MCF 10A (cell line): Measurements from ENCODE around the gene WT1. TPM values are rescaled to one million over a fixed set of nuclear protein-coding genes. Genes with fewer than 3 reads are reported as not detected.
A peak's percentile ranks its signal among the peaks of the same experiment; 100 is the strongest.
"Not testable (repeated sequence)": the region's sequence is repeated elsewhere in the genome, so short reads cannot be mapped to it uniquely, and the experiment has no call there.

ENCODE experiments used
- BruUV-seq: library from RNA; stranded (reverse); fragments of 400-500 nt; replicated peaks from 2 replicates; lab custom pipeline; 2021; lab: Mats Ljungman, UMichigan
- CTCF ChIA-PET: fragments of 300-600 bp; sonication (Branson Sonifier 250); formaldehyde crosslinking; extraction: SDS; loops from one replicate; lab custom pipeline; 2021; ENCODE audit warnings: antibody characterized with exemption, inconsistent platforms; lab: Yijun Ruan, JAX
- POLR2A ChIA-PET: fragments of 300-600, 350-650 bp; sonication (Branson Sonifier 250); formaldehyde crosslinking; extraction: SDS; loops from one replicate; lab custom pipeline; 2020; ENCODE audit warnings: antibody characterized with exemption, inconsistent platforms; lab: Yijun Ruan, JAX
- DNase-seq: peaks from one replicate; pipeline ENCODE4 v3.0.0-alpha.2; 2018; ENCODE audit not compliant: unreplicated experiment
- H3K27ac Mint-ChIP-seq: one replicate; pipeline ENCODE4 v1.8.0; 2022; ENCODE audit warnings: mild to moderate bottlenecking, low read depth, mixed read lengths; ENCODE audit not compliant: unreplicated experiment
- H3K27me3 Mint-ChIP-seq: one replicate; pipeline ENCODE4 v1.8.0; 2022; ENCODE audit warnings: mixed read lengths; ENCODE audit not compliant: insufficient read depth, unreplicated experiment
- H3K36me3 Mint-ChIP-seq: one replicate; pipeline ENCODE4 v1.8.0; 2022; ENCODE audit warnings: mild to moderate bottlenecking, moderate library complexity, mixed read lengths; ENCODE audit not compliant: insufficient read depth, unreplicated experiment
- H3K4me1 Mint-ChIP-seq: one replicate; pipeline ENCODE4 v1.8.0; 2022; ENCODE audit warnings: mixed read lengths; ENCODE audit not compliant: insufficient read depth, unreplicated experiment
- H3K4me3 Mint-ChIP-seq: one replicate; pipeline ENCODE4 v1.8.0; 2022; ENCODE audit warnings: mild to moderate bottlenecking, moderate library complexity, mixed read lengths; ENCODE audit not compliant: unreplicated experiment
- H3K9me3 Mint-ChIP-seq: one replicate; pipeline ENCODE4 v1.8.0; 2022; ENCODE audit warnings: mixed read lengths; ENCODE audit not compliant: unreplicated experiment
- CTCF ChIP-seq: fragments of 200-600 bp; IDR thresholded peaks from one replicate; pipeline ENCODE4 v1.8.0; 2022; ENCODE audit warnings: antibody characterized with exemption, mild to moderate bottlenecking; ENCODE audit not compliant: unreplicated experiment
- intact Hi-C: fragments of 100-400 bp; cut with micrococcal nuclease; formaldehyde crosslinking; loops from 2 replicates; pipeline ENCODE4 v1.14.1; 2022
- total RNA-seq: library from RNA; stranded (reverse); gene quantifications from 2 replicates; pipeline ENCODE4 v1.2.3, GENCODE V29; 2022

The WT1 gene
- total RNA-seq, 1 experiment from 2014 or later = 0.61 TPM

GRCh38 chr11:32379719-32380118 lies 55.6 kb downstream of the WT1 start:
- Mint-ChIP-seq H3K27me3 (peaks cover 6% of the 10 kb centered on the region), H3K27ac (no peak overlapping the region), H3K36me3 (no peaks in the 10 kb centered on the region), H3K4me3 (no peak overlapping the region), H3K4me1 (no peaks in the 10 kb centered on the region), H3K9me3 (no peaks in the 10 kb centered on the region)
- POLR2A ChIA-PET = no interaction called here
- no peak for TF ChIP-seq CTCF
- DNase-seq = no peak
- no TSS peak for BruUV-seq
- CTCF ChIA-PET = interaction anchor here (0.6 to 0.7 kb wide), 3 partner anchors 326 to 1550 kb away, joined by 3 read pairs; no protein-coding TSS in a partner anchor
- intact Hi-C loops = loop anchor here (10.0 kb wide), 1 partner anchor 205 kb away; the partner anchor contains the start of gene EIF3M

- DNase-seq = no peak
- ChIA-PET POLR2A (interaction anchor here (0.6 to 1.3 kb wide), 2 partner anchors 11 to 697 kb away, joined by 3 to 4 read pairs; no protein-coding TSS in a partner anchor), CTCF (interaction anchor here (0.6 to 1.9 kb wide), 5 partner anchors 10 to 1133 kb away, joined by 4 to 12 read pairs (median 4); no protein-coding TSS in a partner anchor)
- no peaks in the 10 kb centered on the region for H3K4me1 Mint-ChIP-seq
- intact Hi-C loops = no loop called here
- no peak overlapping the region for H3K4me3 Mint-ChIP-seq
- H3K27ac Mint-ChIP-seq = no peak overlapping the region
- H3K27me3 Mint-ChIP-seq = no peaks in the 10 kb centered on the region
- no peaks in the 10 kb centered on the region for H3K9me3 Mint-ChIP-seq
- no TSS peak for BruUV-seq
- TF ChIP-seq CTCF = no peak
- H3K36me3 Mint-ChIP-seq = no peaks in the 10 kb centered on the region
Observed at GRCh38 chr11:32375826-32376225, 59.5 kb downstream of the WT1 start.

GRCh38 chr11:32374261-32374711 lies 61.1 kb downstream of the WT1 start:
- intact Hi-C loops = no loop called here
- Mint-ChIP-seq H3K36me3 (peaks cover 6% of the 10 kb centered on the region), H3K4me1 (no peaks in the 10 kb centered on the region), H3K27ac (no peak overlapping the region), H3K9me3 (peaks cover 11% of the 10 kb centered on the region), H3K4me3 (no peak overlapping the region), H3K27me3 (no peaks in the 10 kb centered on the region)
- no TSS peak for BruUV-seq
- DNase-seq = peak; percentile 67
- POLR2A ChIA-PET = no interaction called here
- peak; percentile 26 for TF ChIP-seq CTCF
- CTCF ChIA-PET = interaction anchor here (0.6 to 1.0 kb wide), 3 partner anchors 15 to 205 kb away, joined by 3 to 6 read pairs (median 4); no protein-coding TSS in a partner anchor

GRCh38 chr11:32369987-32370386 lies 65.4 kb downstream of the WT1 start:
- DNase-seq = not testable (repeated sequence)

More at GRCh38 chr11:32369987-32370386, 65.4 kb downstream of the WT1 start:
- BruUV-seq, CTCF ChIA-PET, H3K4me3 Mint-ChIP-seq, intact Hi-C loops, H3K27me3 Mint-ChIP-seq, H3K4me1 Mint-ChIP-seq, H3K36me3 Mint-ChIP-seq, H3K27ac Mint-ChIP-seq: not testable (repeated sequence)
- H3K9me3 Mint-ChIP-seq = peaks cover 11% of the 10 kb centered on the region
- POLR2A ChIA-PET = interaction anchor here (0.7 kb wide), 1 partner anchor 370 kb away, joined by 3 read pairs; no protein-coding TSS in a partner anchor
